ENCODE measurements around the gene PPP2R3B.
A peak's percentile ranks its signal among the peaks of the same experiment; 100 is the strongest.
"Not testable (repeated sequence)": the region's sequence is repeated elsewhere in the genome, so short reads cannot be mapped to it uniquely, and the experiment has no call there.

PPP2R3B gene, protein sequence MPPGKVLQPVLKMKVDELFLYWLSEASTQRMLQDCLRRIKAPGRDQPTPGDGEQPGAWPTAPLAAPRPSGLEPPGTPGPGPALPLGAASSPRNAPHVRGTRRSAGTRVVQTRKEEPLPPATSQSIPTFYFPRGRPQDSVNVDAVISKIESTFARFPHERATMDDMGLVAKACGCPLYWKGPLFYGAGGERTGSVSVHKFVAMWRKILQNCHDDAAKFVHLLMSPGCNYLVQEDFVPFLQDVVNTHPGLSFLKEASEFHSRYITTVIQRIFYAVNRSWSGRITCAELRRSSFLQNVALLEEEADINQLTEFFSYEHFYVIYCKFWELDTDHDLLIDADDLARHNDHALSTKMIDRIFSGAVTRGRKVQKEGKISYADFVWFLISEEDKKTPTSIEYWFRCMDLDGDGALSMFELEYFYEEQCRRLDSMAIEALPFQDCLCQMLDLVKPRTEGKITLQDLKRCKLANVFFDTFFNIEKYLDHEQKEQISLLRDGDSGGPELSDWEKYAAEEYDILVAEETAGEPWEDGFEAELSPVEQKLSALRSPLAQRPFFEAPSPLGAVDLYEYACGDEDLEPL

DNA sequence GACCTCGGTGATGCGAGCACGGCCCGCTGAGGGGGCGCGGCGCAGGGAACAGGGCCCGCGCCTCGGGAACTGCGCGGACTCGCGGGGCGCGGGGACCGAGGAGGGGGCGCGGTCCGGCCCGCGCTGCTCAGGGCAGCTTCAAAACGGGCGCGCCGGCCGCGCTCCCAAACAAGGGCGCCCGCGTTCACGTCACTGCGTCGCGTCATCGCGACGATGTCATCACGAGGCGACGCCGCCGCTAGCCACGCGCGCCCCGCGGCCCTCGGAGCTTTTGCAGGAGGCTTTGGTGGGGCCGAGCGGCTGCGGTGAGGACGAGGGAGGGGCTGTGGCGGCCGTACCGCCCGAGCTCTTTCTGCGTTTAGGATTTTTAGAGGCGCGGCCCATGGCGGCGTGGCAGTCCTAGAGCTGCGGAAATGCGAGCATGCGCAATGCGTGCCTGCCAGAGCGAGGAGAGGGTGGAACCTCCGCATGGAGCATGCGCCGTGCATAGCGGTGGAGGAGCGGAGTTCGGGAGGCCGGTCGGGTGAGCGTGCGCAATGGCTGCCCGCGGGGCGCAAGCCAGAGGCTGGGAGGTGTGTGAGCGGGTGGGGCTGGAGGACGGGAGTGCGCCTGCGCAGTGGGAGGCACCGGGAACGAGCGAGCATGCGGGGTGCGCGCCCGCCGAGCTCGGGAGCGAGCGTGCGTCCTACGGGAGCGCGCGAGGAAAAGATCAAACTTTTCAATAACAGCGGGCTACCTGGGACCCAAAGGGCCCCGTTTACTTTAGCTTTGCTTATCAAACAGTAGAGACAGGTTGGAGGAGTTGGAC is at the start of gene PPP2R3B:
PPP2R3B (minus strand) TSS at position 140 of the 808 bp plus-strand sequence. CDS start 216 bp downstream, outside the sequence.
- DNase-seq = peak; percentile 97

DNA sequence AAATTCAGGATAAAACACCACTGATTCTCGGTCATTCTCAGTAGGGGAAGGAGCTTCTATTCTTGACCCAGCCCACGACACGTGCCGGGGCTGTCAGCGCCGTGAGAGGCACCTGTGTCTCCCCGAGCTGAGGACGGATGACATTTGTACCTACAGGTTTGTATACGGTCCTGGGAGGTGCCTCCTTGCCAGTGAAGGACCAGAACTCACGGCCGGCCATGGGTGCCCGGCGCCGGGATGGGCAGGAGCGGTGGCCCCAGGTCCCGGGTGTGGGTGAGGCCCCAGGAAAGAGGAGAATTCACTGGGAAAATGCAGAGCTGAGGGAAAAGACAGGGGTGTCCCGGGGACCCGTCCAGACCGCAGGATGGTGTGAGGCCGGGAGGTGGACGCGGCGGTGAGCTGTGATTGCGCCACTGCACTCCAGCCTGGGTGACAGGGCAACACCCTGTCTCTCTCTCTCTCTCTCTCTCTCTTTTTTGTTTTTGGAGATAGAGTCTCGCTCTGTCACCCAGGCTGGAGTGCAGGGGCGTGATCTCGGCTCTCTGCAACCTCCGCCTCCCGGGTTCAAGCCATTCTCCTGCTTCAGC is 48.9 kb upstream of the PPP2R3B start:
- no peak for DNase-seq

DNA sequence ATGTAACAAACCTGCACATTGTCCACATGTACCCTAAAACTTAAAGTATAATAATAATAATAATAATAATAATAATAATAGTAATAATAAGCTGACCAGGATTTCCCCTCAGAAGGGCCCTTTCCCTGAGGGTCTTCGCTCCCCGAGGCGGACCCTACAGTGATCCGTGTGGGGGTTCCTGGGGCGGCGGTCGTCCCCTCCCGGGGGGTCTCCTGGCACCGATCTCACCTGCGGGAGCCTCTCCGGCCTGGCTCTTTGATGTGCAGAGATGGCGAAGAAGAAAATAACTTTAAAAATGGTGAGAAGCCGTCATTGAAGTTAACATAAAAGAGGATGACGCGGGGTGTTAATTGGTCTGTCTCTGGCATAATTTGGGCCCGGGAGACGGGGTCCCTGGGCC is 48.2 kb upstream of the PPP2R3B start:
- DNase-seq = no peak

DNA sequence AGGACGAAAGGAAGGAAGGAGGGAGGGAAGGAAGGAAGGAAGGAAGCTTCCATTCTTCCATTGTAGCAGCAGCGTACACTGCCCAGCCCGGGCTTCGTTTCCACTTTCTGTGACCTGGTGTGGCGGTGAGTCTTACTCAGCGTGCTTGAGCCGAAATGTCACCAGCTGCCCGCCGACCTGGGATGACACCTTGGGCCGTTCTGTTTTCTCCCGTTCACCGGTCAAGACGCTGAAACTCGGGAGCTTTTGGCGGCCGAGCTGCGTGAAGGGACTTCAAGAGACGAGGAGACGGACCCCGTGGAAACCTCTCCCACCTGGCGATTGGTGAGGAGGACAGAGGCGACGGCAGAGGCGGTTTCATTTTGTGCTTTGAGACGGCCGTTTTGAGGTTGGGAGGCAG is 47.1 kb upstream of the PPP2R3B start:
- no peak for DNase-seq

DNA sequence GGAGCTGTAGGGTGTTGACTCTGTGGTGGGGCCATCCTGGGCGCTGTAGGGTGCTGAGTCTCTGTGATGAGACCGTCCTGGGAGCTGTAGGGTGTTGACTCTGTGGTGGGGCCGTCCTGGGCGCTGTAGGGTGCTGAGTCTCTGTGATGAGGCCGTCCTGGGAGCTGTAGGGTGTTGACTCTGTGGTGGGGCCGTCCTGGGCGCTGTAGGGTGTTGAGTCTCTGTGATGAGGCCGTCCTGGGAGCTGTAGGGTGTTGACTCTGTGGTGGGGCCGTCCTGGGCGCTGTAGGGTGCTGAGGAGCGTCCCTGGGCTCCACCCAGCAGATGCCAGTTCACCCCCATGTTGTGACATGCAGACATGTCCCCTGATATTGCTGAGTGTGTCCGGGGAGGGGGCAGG is 46.0 kb upstream of the PPP2R3B start:
- not testable (repeated sequence) for DNase-seq

DNA sequence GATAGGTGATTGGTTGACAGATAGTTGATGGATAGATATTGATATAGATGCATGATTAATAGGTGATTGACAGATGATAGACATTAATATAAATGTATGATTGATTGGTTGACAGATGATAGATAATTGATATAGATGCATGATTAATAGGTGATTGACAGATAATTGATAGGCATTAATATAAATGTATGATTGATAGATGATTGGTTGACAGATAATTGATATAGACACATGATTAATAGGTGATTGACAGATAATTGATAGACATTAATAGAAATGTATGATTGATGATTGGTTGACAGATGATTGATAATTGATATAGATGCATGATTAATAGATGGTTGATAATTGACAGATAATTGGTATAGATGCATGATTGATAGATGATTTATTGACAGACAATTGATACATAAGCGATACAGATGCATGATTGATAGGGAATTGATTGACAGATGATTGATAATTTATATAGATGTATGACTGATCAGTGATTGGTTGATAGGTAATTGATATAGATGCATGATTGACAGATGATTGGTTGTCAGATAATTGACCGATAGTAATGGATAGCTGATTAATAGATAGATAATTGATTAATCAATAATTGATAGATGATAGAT is 44.9 kb upstream of the PPP2R3B start:
- no peak for DNase-seq

DNA sequence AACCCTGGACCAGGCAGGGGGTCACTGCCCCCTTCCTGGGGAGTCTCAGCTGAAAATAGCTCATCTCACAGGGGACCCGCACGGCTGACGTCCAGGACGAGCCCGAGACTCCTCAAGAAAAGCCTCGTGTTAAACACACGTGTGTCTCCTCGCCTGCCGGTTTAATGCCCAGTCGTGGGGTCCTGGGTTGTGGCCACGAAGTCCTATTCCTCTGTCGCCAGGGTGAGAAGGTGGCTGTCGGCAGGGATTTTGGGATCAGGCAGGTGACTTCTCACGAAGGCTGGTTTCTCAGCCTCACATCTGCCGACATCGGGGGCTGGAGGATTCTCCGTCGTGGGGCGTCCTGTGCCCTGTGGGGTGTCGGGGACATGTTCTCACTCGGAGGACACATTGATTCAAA is 44.3 kb upstream of the PPP2R3B start:
- DNase-seq = no peak

DNA sequence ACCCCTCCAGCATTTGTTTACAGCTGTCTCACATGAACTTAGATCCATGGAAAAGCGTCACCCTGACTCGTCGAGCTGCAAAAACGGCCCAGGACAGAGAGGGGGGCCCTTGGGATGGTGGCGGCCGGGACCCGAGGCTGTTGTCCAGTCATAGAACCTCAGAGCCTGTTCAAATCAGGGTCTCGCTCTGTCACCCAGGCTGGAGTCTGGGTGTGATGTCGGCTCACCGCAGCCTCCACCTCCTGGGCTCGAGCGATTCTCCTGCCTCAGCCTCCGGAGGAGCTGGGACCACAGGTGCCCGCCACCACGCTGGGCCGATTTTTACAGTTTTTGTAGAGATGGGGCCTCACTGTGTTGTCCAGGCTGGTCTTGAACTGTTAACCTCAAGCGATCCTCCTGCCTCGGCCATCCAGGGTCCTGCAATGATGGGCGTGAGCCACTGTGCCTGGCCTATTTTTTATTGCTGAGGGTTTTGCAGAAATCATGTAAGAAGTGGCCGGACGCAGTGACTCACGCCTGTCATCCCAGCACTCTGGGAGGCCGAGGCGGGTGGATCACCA is 42.6 kb upstream of the PPP2R3B start:
- no peak for DNase-seq

DNA sequence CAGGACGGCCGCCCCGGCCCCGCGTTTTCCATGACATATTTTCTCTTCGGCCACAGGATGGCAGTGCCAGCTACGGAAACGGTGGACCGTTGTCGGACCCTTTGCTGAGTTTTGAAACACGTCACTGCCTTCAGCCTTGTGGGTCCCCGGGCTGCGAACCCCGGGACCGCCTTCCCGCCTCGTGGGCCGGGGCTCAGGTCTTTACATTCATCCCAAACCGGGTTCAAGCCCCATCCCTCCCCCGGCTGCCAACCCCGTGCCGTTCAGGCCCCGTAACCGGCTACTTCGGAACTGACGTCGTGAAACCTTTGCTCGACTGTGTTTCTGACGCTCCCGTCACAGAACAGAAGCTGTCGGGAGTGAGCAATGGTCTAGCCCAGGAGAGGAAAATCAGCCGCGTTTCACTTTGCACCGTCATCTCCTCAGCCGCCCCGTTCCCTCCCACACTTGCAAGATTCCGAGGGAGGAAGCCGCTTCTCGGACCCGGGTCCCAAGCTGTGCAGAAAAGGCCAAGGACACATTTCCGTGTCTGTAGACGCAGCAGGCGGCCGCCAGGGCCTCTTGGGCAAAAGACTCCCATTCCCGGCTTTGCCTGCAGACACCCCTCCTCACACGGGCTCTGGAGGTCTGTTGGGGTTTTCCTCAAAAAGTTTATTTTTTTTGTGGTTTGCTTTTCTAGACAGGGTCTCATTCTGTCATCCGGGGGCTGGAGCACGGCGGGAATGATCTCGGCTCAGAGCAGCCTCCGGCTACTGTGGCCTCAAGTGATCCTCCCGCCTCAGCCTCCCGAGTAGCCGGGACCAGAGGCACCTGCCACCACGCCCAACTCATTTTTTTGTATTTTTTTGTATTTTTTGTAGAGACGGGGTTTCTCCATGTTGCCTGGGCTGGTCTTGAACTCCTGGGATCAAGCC is 41.4 kb upstream of the PPP2R3B start:
- DNase-seq = peak; percentile 7

DNA sequence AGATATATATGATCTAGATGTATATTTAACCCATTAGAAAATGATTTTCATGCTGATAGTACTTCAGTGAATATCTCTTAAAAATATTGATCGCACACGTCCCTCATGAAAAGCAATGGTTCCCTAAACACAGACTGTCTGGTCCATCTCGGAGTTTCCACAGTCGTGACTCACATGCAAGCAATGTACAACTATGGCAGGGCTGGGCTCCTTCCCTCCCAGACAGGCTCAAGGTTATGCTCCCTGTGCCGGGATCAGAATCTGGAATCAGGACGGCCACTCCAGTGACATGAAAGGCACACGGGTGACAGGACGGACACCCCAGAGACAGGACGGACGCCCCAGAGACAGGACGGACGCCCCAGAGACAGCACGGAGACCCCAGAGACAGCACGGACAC is 40.2 kb upstream of the PPP2R3B start:
- DNase-seq = no peak

DNA sequence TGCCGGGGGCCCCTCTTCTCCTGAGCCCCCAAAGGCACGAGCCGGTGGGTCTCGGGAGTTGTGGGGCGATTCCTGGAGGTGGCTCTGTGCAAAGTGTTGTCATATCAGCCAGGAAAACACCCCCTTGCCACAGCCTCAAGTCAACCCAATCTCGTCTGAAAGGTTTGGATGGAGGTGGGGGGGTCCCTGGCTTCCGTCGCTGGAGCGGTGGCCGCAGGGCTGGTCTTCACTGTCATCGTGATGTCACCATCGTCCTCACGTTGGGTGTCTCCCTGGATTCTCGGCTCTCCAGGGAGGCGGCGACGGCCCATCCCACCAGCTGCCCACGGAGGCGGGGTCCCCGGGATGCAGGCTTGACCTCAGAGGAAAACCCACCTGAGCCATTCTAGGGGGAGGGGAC is 38.3 kb upstream of the PPP2R3B start:
- DNase-seq = no peak

DNA sequence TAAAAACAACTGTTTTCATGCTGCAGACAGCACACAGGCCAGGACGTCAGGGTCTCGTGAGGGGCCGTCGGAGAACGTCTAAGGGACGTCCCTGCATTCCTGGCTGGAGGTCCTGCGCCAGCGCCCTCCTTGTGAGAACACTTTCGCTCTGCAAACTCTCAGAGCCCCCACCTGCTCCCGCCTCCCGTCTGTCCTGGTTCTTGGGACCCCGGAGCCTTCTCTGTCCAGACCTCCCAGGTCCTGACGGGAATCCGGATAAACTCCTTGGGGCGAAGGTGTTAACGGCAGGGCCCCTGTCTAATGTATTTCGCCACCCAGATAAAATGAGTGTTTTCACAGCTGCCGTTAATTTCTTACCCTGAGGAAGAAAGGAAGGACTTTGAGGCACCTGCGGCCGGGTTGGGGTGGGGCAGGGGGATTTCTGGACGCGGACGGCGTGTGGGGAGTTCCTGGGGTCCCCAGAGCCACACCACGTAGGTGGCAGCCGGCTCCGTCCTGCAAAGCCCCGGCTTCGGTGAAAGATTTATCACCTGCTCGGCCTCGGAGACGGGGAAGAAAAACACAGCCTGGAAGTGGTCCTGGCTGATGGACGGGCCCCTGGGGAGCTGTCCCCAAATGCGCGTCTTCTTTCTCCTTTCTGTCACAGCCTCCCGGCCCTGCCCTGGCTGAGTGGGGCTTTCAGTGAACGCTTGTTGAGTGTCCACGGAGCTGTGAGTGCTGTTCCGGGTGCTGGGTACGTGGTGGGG is 35.1 kb upstream of the PPP2R3B start:
- DNase-seq = no peak

DNA sequence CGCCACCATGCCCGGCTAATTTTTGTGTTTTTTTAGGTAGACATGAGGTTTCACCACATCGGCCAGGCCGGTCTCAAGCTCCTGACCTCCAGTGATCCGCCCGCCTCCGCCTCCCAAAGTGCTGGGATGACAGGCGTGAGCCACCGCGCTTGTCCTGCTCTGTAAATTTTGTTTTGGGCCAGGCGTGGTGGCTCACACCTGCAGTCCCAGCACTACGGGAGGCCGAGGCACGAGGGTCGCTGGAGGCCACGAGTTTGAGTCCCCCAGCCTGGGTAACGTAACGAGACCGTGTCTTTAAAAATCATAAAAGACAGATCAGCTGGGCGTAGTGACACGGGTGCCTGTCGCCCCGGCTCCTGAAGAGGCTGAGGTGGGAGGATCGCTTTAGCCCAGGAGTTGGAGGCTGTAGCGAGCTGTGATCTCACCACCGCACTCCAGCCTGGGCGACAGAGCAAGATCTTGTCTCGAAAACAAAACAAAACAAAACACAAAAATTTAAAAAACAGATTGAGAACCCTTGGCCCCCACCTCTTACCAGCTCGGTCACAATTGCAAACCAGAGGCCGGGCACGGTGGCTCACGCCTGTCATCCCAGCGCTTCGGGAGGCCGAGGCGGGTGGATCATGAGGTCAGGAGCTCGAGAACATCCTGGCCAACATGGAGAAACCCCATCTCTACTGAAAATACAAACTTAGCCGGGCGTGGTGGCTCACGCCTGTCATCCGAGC is 34.0 kb upstream of the PPP2R3B start:
- DNase-seq = no peak

DNA sequence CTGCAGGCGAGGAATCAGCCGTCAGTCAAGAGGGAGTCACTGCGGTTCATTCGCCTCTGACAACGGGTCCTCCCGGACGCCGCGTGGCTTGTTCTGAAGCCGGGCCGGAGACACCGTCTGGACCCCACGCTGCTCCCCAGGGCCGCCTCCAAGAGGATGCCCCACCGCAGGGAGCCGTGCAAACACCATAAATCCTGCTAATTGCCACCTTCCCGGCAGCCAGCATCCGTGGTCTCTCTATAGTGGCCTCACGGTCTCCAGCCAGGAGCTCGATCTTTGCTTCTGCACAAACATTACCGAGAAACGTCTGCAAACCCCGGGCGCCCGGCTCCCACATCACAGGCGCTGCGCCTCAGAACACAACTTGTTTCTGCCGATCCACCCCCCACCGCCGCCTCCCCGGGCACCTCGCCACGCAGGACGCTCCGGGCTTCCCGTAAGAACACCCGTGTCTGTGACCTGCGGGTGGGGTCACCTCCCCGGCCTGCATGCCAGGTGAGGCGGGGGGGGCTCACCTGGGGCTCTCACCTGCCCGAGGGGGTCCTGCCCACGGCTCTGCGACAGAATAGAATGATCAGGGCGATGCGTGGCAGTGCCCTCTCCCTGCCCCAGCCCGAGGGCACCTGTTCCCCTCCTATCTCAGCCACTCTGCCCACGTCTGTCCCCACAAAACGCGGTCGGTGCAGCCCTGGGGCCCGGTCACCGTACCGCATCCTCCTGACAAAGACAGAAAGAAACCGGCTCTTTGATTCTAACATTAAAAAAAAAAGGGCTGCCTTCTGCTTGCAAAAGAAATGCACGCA is 32.4 kb upstream of the PPP2R3B start:
- DNase-seq = no peak

DNA sequence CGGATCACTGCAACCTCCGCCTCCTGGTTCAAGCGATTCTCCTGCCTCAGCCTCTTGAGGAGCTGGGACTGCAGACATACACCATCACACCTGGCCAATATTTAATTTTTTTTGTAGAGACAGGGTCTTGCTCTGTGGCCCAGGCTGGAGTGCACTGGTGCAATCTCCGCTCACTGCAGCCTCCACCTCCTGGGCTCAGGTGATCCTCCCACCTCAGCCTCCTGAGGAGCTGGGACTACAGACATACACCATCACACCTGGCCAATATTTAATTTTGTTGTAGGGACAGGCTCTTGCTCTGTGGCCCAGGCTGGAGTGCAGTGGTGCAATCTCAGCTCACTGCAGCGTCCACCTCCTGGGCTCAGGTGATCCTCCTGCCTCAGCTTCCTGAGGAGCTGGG is 28.8 kb upstream of the PPP2R3B start:
- DNase-seq = not testable (repeated sequence)

DNA sequence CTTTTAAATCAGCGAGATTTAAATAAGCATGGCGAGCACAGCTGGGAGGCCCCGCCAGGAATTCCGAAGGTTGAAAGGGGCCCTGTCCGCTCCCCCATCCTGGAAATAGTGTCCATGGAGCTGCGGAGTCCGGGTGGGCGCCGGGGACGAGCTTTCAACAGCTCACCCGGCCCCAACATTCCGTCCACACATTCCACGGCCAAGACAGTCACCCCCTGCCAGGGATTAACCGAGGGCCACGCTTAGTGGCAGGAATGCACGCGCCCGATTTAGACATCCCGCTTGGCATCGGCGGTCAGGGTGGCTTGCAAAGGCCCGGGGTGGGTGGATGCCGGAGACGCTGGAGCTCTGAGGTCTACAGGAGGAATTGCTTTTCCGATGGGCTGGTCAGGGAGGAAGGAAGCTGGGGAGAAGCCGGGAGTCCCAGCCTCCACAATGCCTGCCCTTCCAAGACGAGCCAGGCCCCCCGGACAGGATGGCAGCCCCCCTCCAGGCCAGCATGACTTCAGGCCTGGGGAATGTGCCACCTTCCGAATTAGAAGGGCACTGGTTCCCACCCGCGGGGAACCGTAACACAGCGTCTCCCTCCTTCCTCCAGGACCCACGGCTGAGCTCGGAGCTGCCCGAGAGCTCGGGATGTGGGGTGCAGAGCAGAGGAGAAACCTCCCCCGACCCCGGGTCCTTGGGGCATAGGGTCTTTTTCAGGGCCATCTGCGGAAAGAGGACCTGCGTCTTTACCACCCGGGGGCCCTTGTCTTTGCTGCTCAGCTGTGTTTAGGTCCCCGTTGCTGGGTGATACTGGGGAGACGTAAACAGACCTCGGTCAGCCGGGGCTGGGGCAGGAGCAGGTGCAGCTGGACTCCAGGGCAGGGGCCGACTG is 26.9 kb upstream of the PPP2R3B start:
- no peak for DNase-seq

DNA sequence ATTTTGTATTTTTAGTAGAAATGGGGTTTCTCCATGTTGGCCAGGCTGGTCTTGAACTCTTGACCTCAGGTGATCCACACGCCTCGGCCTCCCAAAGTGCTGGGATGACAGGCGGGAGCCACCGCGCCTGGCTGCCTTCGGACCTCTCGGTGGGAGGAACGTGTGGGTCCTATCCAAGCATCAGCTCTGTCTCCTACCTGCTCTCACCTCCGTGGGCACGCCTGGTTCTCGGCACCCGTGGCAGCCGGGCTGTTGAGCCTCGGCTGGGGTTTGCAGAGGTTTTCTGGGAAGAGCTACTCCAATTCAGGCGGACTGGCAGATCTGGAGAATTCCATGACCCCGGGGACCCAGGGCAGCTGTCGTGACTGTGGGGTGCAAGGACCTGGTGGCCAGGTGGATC is 23.6 kb upstream of the PPP2R3B start:
- DNase-seq = no peak

DNA sequence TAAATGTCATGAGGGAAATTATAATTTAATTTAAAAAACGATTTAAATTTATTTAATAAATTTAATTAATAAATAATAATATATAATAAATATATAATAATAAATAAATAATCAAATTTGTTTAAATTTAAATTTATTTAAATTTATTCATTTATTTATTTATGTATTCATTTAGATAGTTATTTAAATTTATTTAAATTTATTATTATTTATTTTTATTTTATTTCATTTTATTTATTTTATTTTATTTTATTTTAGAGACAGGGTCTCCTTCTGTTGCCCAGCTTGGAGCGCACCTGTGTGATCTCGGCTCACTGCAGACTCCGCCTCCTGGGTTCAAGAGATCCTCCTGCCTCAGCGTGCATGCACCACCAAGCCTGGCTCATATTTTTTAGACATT is 18.4 kb upstream of the PPP2R3B start:
- DNase-seq = no peak

All from hematopoietic multipotent progenitor cell treated with erythropoietin and hydrocortisone succinate and interleukin-3 and kit ligand, for 8 days (in vitro differentiated cells).